K562 (cell line): ENCODE measurements around the gene RNF17. TPM values are rescaled to one million over a fixed set of nuclear protein-coding genes. Genes with fewer than 3 reads are reported as not detected.

Source experiments
- ATAC-seq: fragments of 200-7000 bp; cut with Tn5 transposase; 3 replicates; pipeline ENCODE4 v1.9.1; 2020; ENCODE audit warnings: moderate library complexity
- BruUV-seq: library from RNA; stranded (reverse); fragments of 400-500 nt; replicated peaks from 2 replicates; lab custom pipeline; 2021; lab: Mats Ljungman, UMichigan
- CTCF ChIA-PET: fragments of 300-600 bp; formaldehyde crosslinking; extraction: SDS; loops from one replicate; lab custom pipeline; 2021; ENCODE audit warnings: low intra/inter-chr PET ratio; lab: Yijun Ruan, JAX
- POLR2A ChIA-PET: fragments of 300-600, 350-650 bp; sonication (Branson Sonifier 250); formaldehyde crosslinking; extraction: SDS; loops from one replicate; lab custom pipeline; 2021; ENCODE audit warnings: antibody characterized with exemption, inconsistent platforms; lab: Yijun Ruan, JAX
- DNase-seq, 4 experiments: peaks; one replicate each; pipeline versions ENCODE4 v3.0.0 to v3.0.0-alpha.2; 2011 to 2018; ENCODE audit warnings: low spot score in 3 of 4, mixed read lengths in 3 of 4; ENCODE audit errors: extremely low read depth in 1 of 4
- FAIRE-seq: peaks from 2 replicates; lab custom pipeline; 2011; peaks lifted over from hg19 to GRCh38; lab: Jason Lieb, UNC
- H2AFZ ChIP-seq: 2 replicates; pipeline ENCODE4 v1.6.0; 2011; ENCODE audit warnings: low read depth, low read length, control low read depth, inconsistent platforms
- H3K27ac ChIP-seq: fragments of 200-600 bp; 3 replicates; pipeline ENCODE4 v1.8.0; 2011; ENCODE audit warnings: low read depth, mild to moderate bottlenecking, control low read depth, inconsistent platforms, low read length, moderate library complexity, mixed read lengths; ENCODE audit errors: extremely low read depth
- H3K27me3 ChIP-seq, 2 experiments: fragments of 300-600 bp in 1 of 2; 2 replicates in 1 of 2; 3 replicates in 1 of 2; pipeline versions ENCODE4 v1.6.0 to v1.8.0; 2011; ENCODE audit warnings: inconsistent platforms in 2 of 2, low read length in 2 of 2, mild to moderate bottlenecking in 1 of 2, mixed read lengths in 1 of 2, moderate library complexity in 1 of 2; ENCODE audit not compliant: control insufficient read depth in 2 of 2, insufficient read depth in 2 of 2
- H3K36me3 ChIP-seq: fragments of 300-600 bp; 3 replicates; pipeline ENCODE4 v1.8.0; 2011; ENCODE audit warnings: mild to moderate bottlenecking, low read length, inconsistent platforms; ENCODE audit not compliant: control insufficient read depth, insufficient read depth
- H3K4me1 ChIP-seq, 2 experiments: fragments of 200-600 bp in 1 of 2; replicated peaks in 1 of 2; 2 replicates in 1 of 2; 3 replicates in 1 of 2; pipeline versions ENCODE4 v1.5.1 to v1.8.0; 2011; ENCODE audit warnings: inconsistent platforms in 2 of 2, low read length in 2 of 2, mild to moderate bottlenecking in 1 of 2, mixed read lengths in 1 of 2, moderate library complexity in 1 of 2; ENCODE audit not compliant: control insufficient read depth in 2 of 2, insufficient read depth in 2 of 2
- H3K4me2 ChIP-seq: 2 replicates; pipeline ENCODE4 v1.6.1; 2011; ENCODE audit warnings: low read length, control low read depth, inconsistent platforms, mixed read lengths; ENCODE audit not compliant: insufficient read depth
- H3K4me3 ChIP-seq: fragments of 200-600 bp; sonication (generic), shearing (Covaris generic); 2 replicates; pipeline ENCODE4 v1.5.1; 2016; ENCODE audit warnings: control low read depth, inconsistent platforms
- H3K79me2 ChIP-seq: fragments of 200-600 bp; 3 replicates; pipeline ENCODE4 v1.8.0; 2011; ENCODE audit warnings: low read length, inconsistent platforms; ENCODE audit not compliant: control insufficient read depth, insufficient read depth
- H3K9ac ChIP-seq, 2 experiments: 2 replicates each; pipeline versions ENCODE4 v1.6.0 to v1.6.1; 2011; ENCODE audit warnings: low read depth in 2 of 2, low read length in 2 of 2, control low read depth in 1 of 2, inconsistent platforms in 1 of 2, mild to moderate bottlenecking in 1 of 2, mixed read lengths in 1 of 2; ENCODE audit not compliant: insufficient read depth in 1 of 2
- H3K9me1 ChIP-seq: one replicate; pipeline ENCODE4 v1.6.0; 2011; ENCODE audit warnings: inconsistent platforms, mild to moderate bottlenecking, low read length, moderate library complexity; ENCODE audit not compliant: control insufficient read depth, insufficient read depth
- H3K9me3 ChIP-seq: replicated peaks from 2 replicates; pipeline ENCODE4 v1.5.1; 2011; ENCODE audit warnings: low read depth, low read length, inconsistent platforms; ENCODE audit not compliant: control insufficient read depth, insufficient read depth
- H4K20me1 ChIP-seq: replicated peaks from 2 replicates; pipeline ENCODE4 v1.6.1; 2011; ENCODE audit warnings: low read length, inconsistent platforms, mixed read lengths; ENCODE audit not compliant: control insufficient read depth, insufficient read depth
- CAMTA2 ChIP-seq: fragments of 250-450 bp; sonication (Bioruptor Pico); conservative IDR thresholded peaks from 2 replicates; pipeline ENCODE4 v1.5.1; 2022
- NR2F6 ChIP-seq: fragments of 450-650 bp; formaldehyde crosslinking; IDR thresholded peaks from 2 replicates; pipeline ENCODE4 v1.4.0; 2020; ENCODE audit warnings: mild to moderate bottlenecking
- POLR2AphosphoS2 ChIP-seq: IDR thresholded peaks from 2 replicates; pipeline ENCODE4 v1.6.1; 2012; ENCODE audit warnings: low read length, improper control_type of control experiment
- RHOXF2B ChIP-seq: fragments of 250-450 bp; sonication (Bioruptor Pico); conservative IDR thresholded peaks from 2 replicates; pipeline ENCODE4 v1.5.1; 2021
- SPI1 ChIP-seq: IDR thresholded peaks from 2 replicates; pipeline ENCODE4 v1.6.1; 2011; ENCODE audit warnings: low read depth, low read length, control low read depth, borderline replicate concordance
- WGBS: fragments of 100-300 bp; shearing (Covaris generic); methylation state at CpG from one replicate; pipeline ENCODE4 v1.1.6; 2016; ENCODE audit warnings: low coverage, mixed read lengths; ENCODE audit not compliant: insufficient coverage; ENCODE audit errors: missing lambda C conversion rate; 5-methylcytosine and 5-hydroxymethylcytosine counted together
- in situ Hi-C: fragments of 300-500 bp; cut with MboI; formaldehyde crosslinking; loops from 4 replicates; pipeline ENCODE4 v1.15.0; 2018; ENCODE audit warnings: inconsistent platforms, mixed read lengths
- intact Hi-C: fragments of 100-400 bp; cut with micrococcal nuclease; formaldehyde crosslinking; loops from 2 replicates; pipeline ENCODE4 v1.14.2; 2022
- polyA plus RNA-seq, 8 experiments: library from polyadenylated mRNA; depleted of rRNA in 4 of 8; stranded (reverse) in 5 of 8; unstranded in 3 of 8; fragments of >200 nt; fragmentation: Nextera tagmentation in 2 of 8; fragmentation: Illumina TruSeq in 1 of 8; extraction: Ambion mirVana in 2 of 8; extraction: Trizol in 1 of 8; gene quantifications; 2 replicates each; pipeline versions ENCODE4 v1.2.1 to v1.2.3, GENCODE V29; 2011 to 2014; ENCODE audit warnings: inconsistent platforms in 1 of 8, missing spikeins in 1 of 8
- total RNA-seq, 7 experiments: library from RNA; depleted of rRNA in 6 of 7; stranded (reverse); fragments of >200 nt in 6 of 7; fragmentation: Illumina TruSeq in 2 of 7; extraction: Trizol in 2 of 7; gene quantifications; 2 replicates each; pipeline versions ENCODE4 v1.2.1 to v1.2.3, GENCODE V29; 2011 to 2021; ENCODE audit warnings: low replicate concordance in 1 of 7
- TF ChIP-seq, protein P1 (sequence below): sonication (generic); IDR thresholded peaks from 2 replicates; pipeline ENCODE4 v1.6.1; 2016
- TF ChIP-seq, protein P2 (sequence below): IDR thresholded peaks from 3 replicates; pipeline ENCODE4 v1.6.1; 2011; ENCODE audit warnings: borderline replicate concordance, mild to moderate bottlenecking, moderate library complexity; ENCODE audit not compliant: insufficient read length; ENCODE audit errors: extremely low read depth
- TF ChIP-seq, protein P3 (sequence below): sonication (generic); formaldehyde crosslinking; IDR thresholded peaks from 2 replicates; pipeline ENCODE4 v1.8.0; 2022; ENCODE audit warnings: mild to moderate bottlenecking, missing genetic modification reagents, borderline replicate concordance

RNF17 gene
- total and polyA plus RNA-seq, 9 of the 15 experiments (the other 6 are each of a cell fraction or from before 2014, with no cell fraction given): 0.11 to 0.90 (median 0.58) TPM

DNA sequence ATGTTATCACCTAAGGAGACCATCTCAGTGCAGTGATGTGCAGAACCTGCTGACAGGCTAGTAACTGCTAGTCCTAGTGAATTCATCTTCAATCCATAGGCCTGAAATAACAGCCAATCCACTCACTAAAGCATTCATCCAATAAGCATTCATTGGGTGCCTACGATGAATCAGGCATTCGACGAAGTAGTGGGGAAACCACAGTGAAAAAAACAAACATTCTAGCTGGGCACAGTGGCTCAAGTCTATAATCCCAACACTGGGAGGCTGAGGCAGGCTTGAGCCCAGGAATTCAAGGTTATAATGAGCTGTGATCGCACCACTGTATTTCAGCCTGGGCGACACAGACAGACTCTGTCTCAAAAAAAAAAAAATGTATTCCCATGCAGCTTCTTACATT lies 135.6 kb downstream of the RNF17 start:
- FAIRE-seq: no peak
- no peaks in the 10 kb centered on the region for H4K20me1 ChIP-seq
- H3K4me1 ChIP-seq: no peaks in the 10 kb centered on the region
- no peak for ATAC-seq
- H3K79me2 ChIP-seq: no peaks in the 10 kb centered on the region; the same call in 2 of the 3 replicates
- WGBS: 96% methylated on average over 5 of the region's 5 CpGs
- in situ Hi-C loops: no loop called here
- H3K9me3 ChIP-seq: no peaks in the 10 kb centered on the region
- no TSS peak for BruUV-seq
- peaks cover 65% of the 10 kb centered on the region; the same call in 2 of the 3 replicates for H3K36me3 ChIP-seq
- intact Hi-C loops: no loop called here
- TF ChIP-seq, protein P1, sequence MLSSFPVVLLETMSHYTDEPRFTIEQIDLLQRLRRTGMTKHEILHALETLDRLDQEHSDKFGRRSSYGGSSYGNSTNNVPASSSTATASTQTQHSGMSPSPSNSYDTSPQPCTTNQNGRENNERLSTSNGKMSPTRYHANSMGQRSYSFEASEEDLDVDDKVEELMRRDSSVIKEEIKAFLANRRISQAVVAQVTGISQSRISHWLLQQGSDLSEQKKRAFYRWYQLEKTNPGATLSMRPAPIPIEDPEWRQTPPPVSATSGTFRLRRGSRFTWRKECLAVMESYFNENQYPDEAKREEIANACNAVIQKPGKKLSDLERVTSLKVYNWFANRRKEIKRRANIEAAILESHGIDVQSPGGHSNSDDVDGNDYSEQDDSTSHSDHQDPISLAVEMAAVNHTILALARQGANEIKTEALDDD: no peak
- TF ChIP-seq CAMTA2 (CRISPR knock-in tag): no peak
- no peak overlapping the region for H3K9ac ChIP-seq
- DNase-seq: no peak
- H2AFZ ChIP-seq: no peak overlapping the region
- H3K9me1 ChIP-seq: no peaks in the 10 kb centered on the region
- no peak overlapping the region for H3K4me3 ChIP-seq
- CTCF ChIA-PET: no interaction called here
- no peaks in the 10 kb centered on the region for H3K27me3 ChIP-seq
- H3K27ac ChIP-seq: no peak overlapping the region
- no peak overlapping the region for H3K4me2 ChIP-seq
- POLR2A ChIA-PET: no interaction called here

DNA sequence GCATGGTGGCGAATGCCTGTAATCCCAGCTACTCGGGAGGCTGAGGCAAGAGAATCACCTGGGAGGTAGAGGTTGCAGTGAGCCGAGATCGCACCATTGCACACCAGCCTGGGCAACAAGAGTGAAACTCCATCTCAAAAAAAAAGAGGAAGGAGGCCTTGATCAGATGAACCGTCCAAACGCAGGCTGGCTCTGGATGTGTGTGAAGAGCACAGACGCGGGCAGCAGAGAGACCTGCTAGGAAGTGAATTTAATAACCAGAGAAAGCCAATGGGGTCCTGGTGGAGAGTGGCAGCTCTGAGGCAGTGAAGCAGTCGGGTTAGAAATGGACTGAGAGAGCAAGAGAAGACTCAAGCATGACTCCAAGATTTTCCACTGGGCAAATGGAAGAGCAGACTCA lies 136.5 kb downstream of the RNF17 start:
- intact Hi-C loops: no loop called here
- ChIA-PET POLR2A (interaction anchor here (1.8 kb wide), 1 partner anchor 10 kb away, joined by 3 read pairs; no protein-coding TSS in a partner anchor), CTCF (no interaction called here)
- no peaks in the 10 kb centered on the region; the same call in 2 of the 3 replicates for H3K79me2 ChIP-seq
- ATAC-seq (no peak; the same call in 2 of the 3 replicates), FAIRE-seq (no peak), DNase-seq (no peak)
- H3K9ac ChIP-seq: no peak overlapping the region
- BruUV-seq: no TSS peak
- WGBS: 88% methylated on average over 8 of the region's 9 CpGs
- H3K4me2 ChIP-seq: no peak overlapping the region
- no peak overlapping the region for H2AFZ ChIP-seq
- no peak overlapping the region for H3K4me3 ChIP-seq
- H3K27me3 ChIP-seq: no peaks in the 10 kb centered on the region
- in situ Hi-C loops: no loop called here
- H3K36me3 ChIP-seq: peaks cover 74% of the 10 kb centered on the region
- H3K9me1 ChIP-seq: no peaks in the 10 kb centered on the region
- H4K20me1 ChIP-seq: no peaks in the 10 kb centered on the region
- no peaks in the 10 kb centered on the region for H3K9me3 ChIP-seq
- H3K4me1 ChIP-seq: no peaks in the 10 kb centered on the region
- no peak overlapping the region for H3K27ac ChIP-seq
- TF ChIP-seq RHOXF2B (CRISPR knock-in tag): no peak
- TF ChIP-seq SPI1: no peak
- no peak for TF ChIP-seq POLR2AphosphoS2
- TF ChIP-seq, protein P2, sequence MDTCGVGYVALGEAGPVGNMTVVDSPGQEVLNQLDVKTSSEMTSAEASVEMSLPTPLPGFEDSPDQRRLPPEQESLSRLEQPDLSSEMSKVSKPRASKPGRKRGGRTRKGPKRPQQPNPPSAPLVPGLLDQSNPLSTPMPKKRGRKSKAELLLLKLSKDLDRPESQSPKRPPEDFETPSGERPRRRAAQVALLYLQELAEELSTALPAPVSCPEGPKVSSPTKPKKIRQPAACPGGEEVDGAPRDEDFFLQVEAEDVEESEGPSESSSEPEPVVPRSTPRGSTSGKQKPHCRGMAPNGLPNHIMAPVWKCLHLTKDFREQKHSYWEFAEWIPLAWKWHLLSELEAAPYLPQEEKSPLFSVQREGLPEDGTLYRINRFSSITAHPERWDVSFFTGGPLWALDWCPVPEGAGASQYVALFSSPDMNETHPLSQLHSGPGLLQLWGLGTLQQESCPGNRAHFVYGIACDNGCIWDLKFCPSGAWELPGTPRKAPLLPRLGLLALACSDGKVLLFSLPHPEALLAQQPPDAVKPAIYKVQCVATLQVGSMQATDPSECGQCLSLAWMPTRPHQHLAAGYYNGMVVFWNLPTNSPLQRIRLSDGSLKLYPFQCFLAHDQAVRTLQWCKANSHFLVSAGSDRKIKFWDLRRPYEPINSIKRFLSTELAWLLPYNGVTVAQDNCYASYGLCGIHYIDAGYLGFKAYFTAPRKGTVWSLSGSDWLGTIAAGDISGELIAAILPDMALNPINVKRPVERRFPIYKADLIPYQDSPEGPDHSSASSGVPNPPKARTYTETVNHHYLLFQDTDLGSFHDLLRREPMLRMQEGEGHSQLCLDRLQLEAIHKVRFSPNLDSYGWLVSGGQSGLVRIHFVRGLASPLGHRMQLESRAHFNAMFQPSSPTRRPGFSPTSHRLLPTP: no peak
- no peak for TF ChIP-seq NR2F6 (CRISPR knock-in tag)
- TF ChIP-seq, protein P3, sequence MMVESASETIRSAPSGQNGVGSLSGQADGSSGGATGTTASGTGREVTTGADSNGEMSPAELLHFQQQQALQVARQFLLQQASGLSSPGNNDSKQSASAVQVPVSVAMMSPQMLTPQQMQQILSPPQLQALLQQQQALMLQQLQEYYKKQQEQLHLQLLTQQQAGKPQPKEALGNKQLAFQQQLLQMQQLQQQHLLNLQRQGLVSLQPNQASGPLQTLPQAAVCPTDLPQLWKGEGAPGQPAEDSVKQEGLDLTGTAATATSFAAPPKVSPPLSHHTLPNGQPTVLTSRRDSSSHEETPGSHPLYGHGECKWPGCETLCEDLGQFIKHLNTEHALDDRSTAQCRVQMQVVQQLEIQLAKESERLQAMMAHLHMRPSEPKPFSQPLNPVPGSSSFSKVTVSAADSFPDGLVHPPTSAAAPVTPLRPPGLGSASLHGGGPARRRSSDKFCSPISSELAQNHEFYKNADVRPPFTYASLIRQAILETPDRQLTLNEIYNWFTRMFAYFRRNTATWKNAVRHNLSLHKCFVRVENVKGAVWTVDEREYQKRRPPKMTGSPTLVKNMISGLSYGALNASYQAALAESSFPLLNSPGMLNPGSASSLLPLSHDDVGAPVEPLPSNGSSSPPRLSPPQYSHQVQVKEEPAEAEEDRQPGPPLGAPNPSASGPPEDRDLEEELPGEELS (CRISPR knock-in tag): no peak
